Measurements from ENCODE around the gene FLRT1.

- peak; percentile 57 for TF ChIP-seq RAD21 (conservative IDR thresholded peaks at IDR 0.05)
- TF ChIP-seq POLR2AphosphoS5 (IDR thresholded peaks at IDR 0.05): no peak
- peak; percentile 60 for TF ChIP-seq CTCF (IDR thresholded peaks at IDR 0.05; ENCODE audit: poor library complexity, severe bottlenecking)
- peak; percentile 52 for TF ChIP-seq SMC3 (conservative IDR thresholded peaks at IDR 0.05; ENCODE audit: poor library complexity)
These were observed 37.0 kb upstream of the FLRT1 start for GRCh38 chr11:63998558-63999348.

Data from neural cell (in vitro differentiated cells).